OCI-LY3 (cell line): ENCODE data around the gene ADAMTS2.

Source experiments
- H2AFZ ChIP-seq: fragments of 200-600, 300-600 bp; shearing (Covaris generic); 2 replicates; pipeline ENCODE4 v1.6.0; 2014; ENCODE audit warnings: antibody characterized with exemption, low read depth, low read length
- H3K27ac ChIP-seq: fragments of 200-600, 300-600 bp; sonication (generic); 2 replicates; pipeline ENCODE4 v1.5.1; 2014; ENCODE audit warnings: mild to moderate bottlenecking, low read length, moderate library complexity, mixed read lengths
- H3K27me3 ChIP-seq: fragments of 200-600, 300-600 bp; sonication (generic); 2 replicates; pipeline ENCODE4 v1.6.1; 2014; ENCODE audit warnings: low read depth, low read length, mixed read lengths
- H3K36me3 ChIP-seq: fragments of 200-600, 300-600 bp; sonication (generic); replicated peaks from 2 replicates; pipeline ENCODE3; 2014; ENCODE audit warnings: low read depth, low read length, mixed read lengths
- H3K4me1 ChIP-seq: fragments of 300-600, 200-600 bp; sonication (generic); 2 replicates; pipeline ENCODE4 v1.6.1; 2014; ENCODE audit warnings: low read length, mixed read lengths
- H3K4me2 ChIP-seq: fragments of 200-600, 300-600 bp; sonication (generic); 2 replicates; pipeline ENCODE4 v1.6.1; 2014; ENCODE audit warnings: low read length, mixed read lengths
- H3K4me3 ChIP-seq: fragments of 300-600, 200-600 bp; sonication (generic); 2 replicates; pipeline ENCODE4 v1.5.1; 2014; ENCODE audit warnings: antibody characterized with exemption, mild to moderate bottlenecking, low read length, moderate library complexity
- H3K79me2 ChIP-seq: fragments of 300-600, 200-600 bp; shearing (Covaris generic); 2 replicates; pipeline ENCODE4 v1.6.1; 2014; ENCODE audit warnings: mild to moderate bottlenecking, low read length, mixed read lengths
- H3K9ac ChIP-seq: fragments of 300-600, 200-600 bp; shearing (Covaris generic); 2 replicates; pipeline ENCODE4 v1.6.0; 2014; ENCODE audit warnings: mild to moderate bottlenecking, low read length, moderate library complexity
- H3K9me3 ChIP-seq: fragments of 200-600, 300-600 bp; shearing (Covaris generic); 2 replicates; pipeline ENCODE4 v1.6.1; 2014; ENCODE audit warnings: low read length, mixed read lengths; ENCODE audit not compliant: insufficient read depth
- H4K20me1 ChIP-seq: fragments of 200-600, 300-600 bp; sonication (generic); 2 replicates; pipeline ENCODE4 v1.6.1; 2016; ENCODE audit warnings: low read length, mixed read lengths; ENCODE audit not compliant: insufficient read depth
- CTCF ChIP-seq: fragments of 200-600, 300-600 bp; sonication (generic); IDR thresholded peaks from 2 replicates; pipeline ENCODE4 v1.5.1; 2014; ENCODE audit warnings: antibody characterized with exemption, low read length, low read depth
- EZH2phosphoT487 ChIP-seq: fragments of 200-600 bp; shearing (Covaris generic); IDR thresholded peaks from 2 replicates; pipeline ENCODE4 v1.6.1; 2018; ENCODE audit warnings: antibody characterized with exemption, mixed run types, low read depth

The ADAMTS2 gene

GRCh38 chr5:179241175-179241574 lies 104.1 kb downstream of the ADAMTS2 start:
- H3K27ac ChIP-seq: no peak overlapping the region

GRCh38 chr5:179240561-179240960 lies 104.7 kb downstream of the ADAMTS2 start:
- Histone ChIP-seq H3K27me3 (no peaks in the 10 kb centered on the region), H3K79me2 (no peaks in the 10 kb centered on the region), H3K4me1 (no peaks in the 10 kb centered on the region), H4K20me1 (no peaks in the 10 kb centered on the region), H3K4me3 (no peak overlapping the region), H3K4me2 (no peak overlapping the region), H3K9me3 (no peaks in the 10 kb centered on the region), H2AFZ (no peak overlapping the region), H3K27ac (no peak overlapping the region), H3K36me3 (no peaks in the 10 kb centered on the region), H3K9ac (no peak overlapping the region)
- TF ChIP-seq EZH2phosphoT487: no peak
- no peak for TF ChIP-seq CTCF

More at GRCh38 chr5:179241175-179241574, 104.1 kb downstream of the ADAMTS2 start:
- no peak overlapping the region for H2AFZ ChIP-seq
- no peaks in the 10 kb centered on the region for H3K36me3 ChIP-seq
- H3K79me2 ChIP-seq: no peaks in the 10 kb centered on the region
- H3K4me1 ChIP-seq: no peaks in the 10 kb centered on the region
- no peak overlapping the region for H3K4me3 ChIP-seq
- no peak for TF ChIP-seq EZH2phosphoT487
- TF ChIP-seq CTCF: no peak
- no peaks in the 10 kb centered on the region for H3K9me3 ChIP-seq
- H3K27me3 ChIP-seq: no peaks in the 10 kb centered on the region
- no peak overlapping the region for H3K4me2 ChIP-seq
- no peaks in the 10 kb centered on the region for H4K20me1 ChIP-seq
- H3K9ac ChIP-seq: no peak overlapping the region

- no peak for TF ChIP-seq CTCF
- no peaks in the 10 kb centered on the region for H4K20me1 ChIP-seq
- H3K36me3 ChIP-seq: no peaks in the 10 kb centered on the region
- H3K4me2 ChIP-seq: no peak overlapping the region
- H3K9me3 ChIP-seq: no peaks in the 10 kb centered on the region
- no peak overlapping the region for H3K9ac ChIP-seq
- H2AFZ ChIP-seq: no peak overlapping the region
- no peaks in the 10 kb centered on the region for H3K4me1 ChIP-seq
- no peaks in the 10 kb centered on the region for H3K27me3 ChIP-seq
- H3K27ac ChIP-seq: no peak overlapping the region
- no peaks in the 10 kb centered on the region for H3K79me2 ChIP-seq
- H3K4me3 ChIP-seq: no peak overlapping the region
These were observed 105.8 kb downstream of the ADAMTS2 start for GRCh38 chr5:179239256-179240135.

GRCh38 chr5:179238628-179238970 lies 106.7 kb downstream of the ADAMTS2 start:
- no peaks in the 10 kb centered on the region for H3K79me2 ChIP-seq
- no peak overlapping the region for H3K4me3 ChIP-seq
- H3K4me2 ChIP-seq: no peak overlapping the region
- H3K27me3 ChIP-seq: no peaks in the 10 kb centered on the region
- no peak overlapping the region for H2AFZ ChIP-seq
- no peak overlapping the region for H3K9ac ChIP-seq
- no peaks in the 10 kb centered on the region for H3K9me3 ChIP-seq
- H3K36me3 ChIP-seq: no peaks in the 10 kb centered on the region
- no peaks in the 10 kb centered on the region for H3K4me1 ChIP-seq
- H3K27ac ChIP-seq: no peak overlapping the region
- TF ChIP-seq CTCF: no peak
- TF ChIP-seq EZH2phosphoT487: no peak
- no peaks in the 10 kb centered on the region for H4K20me1 ChIP-seq
